GM19372 (cell line): ENCODE results near the gene MDK.

Experiments used
- ATAC-seq: cut with Tn5 transposase; IDR thresholded peaks from one replicate; pipeline ENCODE4 v1.9.1; 2021; ENCODE audit warnings: mild to moderate bottlenecking, low read depth, moderate library complexity; ENCODE audit not compliant: unreplicated experiment

Gene MDK

GRCh38 chr11:46347637-46348311 lies 33.7 kb upstream of the MDK start:
- peak; percentile 7 for ATAC-seq

- no peak for ATAC-seq
These were observed 32.7 kb upstream of the MDK start for GRCh38 chr11:46348566-46349401.

GRCh38 chr11:46350695-46351094 lies 30.8 kb upstream of the MDK start:
- ATAC-seq = no peak

- no peak for ATAC-seq
These were observed 30.3 kb upstream of the MDK start for GRCh38 chr11:46351148-46351547.

GRCh38 chr11:46351606-46352005 lies 29.9 kb upstream of the MDK start:
- no peak for ATAC-seq

GRCh38 chr11:46352063-46352841 lies 29.2 kb upstream of the MDK start:
- no peak for ATAC-seq

GRCh38 chr11:46353698-46354097 lies 27.8 kb upstream of the MDK start:
- no peak for ATAC-seq

- ATAC-seq = no peak
These were observed 24.5 kb upstream of the MDK start for GRCh38 chr11:46356924-46357482.

GRCh38 chr11:46357483-46357936 lies 24.0 kb upstream of the MDK start:
- no peak for ATAC-seq

- ATAC-seq = no peak
These were observed 21.5 kb upstream of the MDK start for GRCh38 chr11:46359953-46360352.

- ATAC-seq = peak; percentile 22
These were observed 20.6 kb upstream of the MDK start for GRCh38 chr11:46360878-46361277.

GRCh38 chr11:46361283-46362155 lies 19.9 kb upstream of the MDK start:
- peak; percentile 90 for ATAC-seq

- no peak for ATAC-seq
These were observed 19.1 kb upstream of the MDK start for GRCh38 chr11:46362156-46363030.

GRCh38 chr11:46363031-46363407 lies 18.4 kb upstream of the MDK start:
- ATAC-seq = no peak

GRCh38 chr11:46363455-46364005 lies 17.9 kb upstream of the MDK start:
- ATAC-seq = no peak

- ATAC-seq = no peak
These were observed 17.4 kb upstream of the MDK start for GRCh38 chr11:46364056-46364455.

GRCh38 chr11:46364791-46365190 lies 16.7 kb upstream of the MDK start:
- no peak for ATAC-seq

GRCh38 chr11:46366260-46366659 lies 15.2 kb upstream of the MDK start:
- no peak for ATAC-seq
